Fibroblast of lung (primary cell): Measurements from ENCODE around the gene USP44. TPM values are rescaled to one million over a fixed set of nuclear protein-coding genes. Genes with fewer than 3 reads are reported as not detected.

ENCODE experiments used
- DNase-seq, 2 donors: peaks; one replicate each; pipeline versions ENCODE4 v3.0.0 to v3.0.0-alpha.2; 2010; ENCODE audit warnings: low read depth in 2 of 2
- H2AFZ ChIP-seq: 2 replicates; pipeline ENCODE4 v1.5.1; 2012; ENCODE audit warnings: low read length, control low read depth, inconsistent platforms
- H3K27ac ChIP-seq: 2 replicates; pipeline ENCODE4 v1.5.1; 2011; ENCODE audit warnings: low read length, control low read depth; ENCODE audit not compliant: insufficient read depth
- H3K27me3 ChIP-seq: 2 replicates; pipeline ENCODE4 v1.5.1; 2011; ENCODE audit warnings: mild to moderate bottlenecking, low read length; ENCODE audit not compliant: control insufficient read depth, insufficient read depth
- H3K36me3 ChIP-seq: 2 replicates; pipeline ENCODE4 v1.5.1; 2011; ENCODE audit warnings: low read length; ENCODE audit not compliant: control insufficient read depth, insufficient read depth
- H3K4me1 ChIP-seq: 2 replicates; pipeline ENCODE4 v1.5.1; 2011; ENCODE audit warnings: low read length; ENCODE audit not compliant: control insufficient read depth, insufficient read depth; ENCODE audit errors: extremely low read depth
- H3K4me2 ChIP-seq: 2 replicates; pipeline ENCODE4 v1.5.1; 2011; ENCODE audit warnings: low read length, control low read depth; ENCODE audit not compliant: insufficient read depth; ENCODE audit errors: extremely low read depth
- H3K4me3 ChIP-seq, 4 experiments: fragments of 200-600 bp in 1 of 4; sonication (generic) in 1 of 4; replicated peaks in 1 of 4; 2 replicates each; pipeline ENCODE4 v1.5.1; 2011 to 2016; ENCODE audit warnings: low read length in 4 of 4, low read depth in 3 of 4, mild to moderate bottlenecking in 3 of 4, control low read depth in 2 of 4, inconsistent platforms in 1 of 4, mixed read lengths in 1 of 4; ENCODE audit not compliant: insufficient read depth in 1 of 4; ENCODE audit errors: control extremely low read depth in 1 of 4
- H3K79me2 ChIP-seq: 2 replicates; pipeline ENCODE4 v1.5.1; 2012; ENCODE audit warnings: mild to moderate bottlenecking, low read length, inconsistent platforms; ENCODE audit not compliant: control insufficient read depth, insufficient read depth
- H3K9ac ChIP-seq: 2 replicates; pipeline ENCODE4 v1.5.1; 2011; ENCODE audit warnings: mild to moderate bottlenecking, low read length, control low read depth; ENCODE audit not compliant: insufficient read depth
- H3K9me3 ChIP-seq: 2 replicates; pipeline ENCODE4 v1.5.1; 2012; ENCODE audit warnings: low read depth, low read length; ENCODE audit not compliant: control insufficient read depth, insufficient read depth
- H4K20me1 ChIP-seq: 2 replicates; pipeline ENCODE4 v1.5.1; 2011; ENCODE audit warnings: low read length; ENCODE audit not compliant: control insufficient read depth, insufficient read depth; ENCODE audit errors: extremely low read depth
- CTCF ChIP-seq, 2 donors: IDR thresholded peaks in 1 of 2; conservative IDR thresholded peaks in 1 of 2; 1 replicate in 1 of 2; 2 replicates in 1 of 2; pipeline ENCODE4 v1.5.1; 2011 to 2012; ENCODE audit warnings: low read length in 2 of 2, control low read depth in 1 of 2, inconsistent platforms in 1 of 2, low read depth in 1 of 2, mild to moderate bottlenecking in 1 of 2
- EZH2 ChIP-seq: IDR thresholded peaks from 2 replicates; pipeline ENCODE4 v1.5.1; 2012; ENCODE audit warnings: low read length, control low read depth, mild to moderate bottlenecking; ENCODE audit errors: missing control alignments
- polyA plus RNA-seq, 2 donors: library from polyadenylated mRNA; depleted of rRNA in 1 of 2; stranded (reverse) in 1 of 2; unstranded in 1 of 2; fragments of >200 nt; gene quantifications; 2 replicates each; pipeline ENCODE4 v1.2.1, GENCODE V29; 2011 to 2012; ENCODE audit warnings: missing spikeins in 1 of 2
- total RNA-seq: library from RNA; depleted of rRNA; stranded (reverse); fragments of >200 nt; gene quantifications from 2 replicates; pipeline ENCODE4 v1.2.1, GENCODE V29; 2014

Gene USP44
- total and polyA plus RNA-seq, 2 donors (not counting 1 experiment from before 2014, with no cell fraction given): 7.0 to 27.4 TPM

GRCh38 chr12:95541436-95541835 is 9.8 kb downstream of the USP44 start:
- Histone ChIP-seq H3K36me3 (no peaks in the 10 kb centered on the region), H3K4me2 (no peak overlapping the region), H3K9ac (no peak overlapping the region), H4K20me1 (no peaks in the 10 kb centered on the region), H3K27me3 (no peaks in the 10 kb centered on the region), H3K27ac (no peak overlapping the region), H3K9me3 (no peaks in the 10 kb centered on the region), H3K4me1 (peaks cover 3% of the 10 kb centered on the region), H3K4me3 (no peak overlapping the region), H3K79me2 (peaks cover 6% of the 10 kb centered on the region), H2AFZ (no peak overlapping the region)
- TF ChIP-seq CTCF (conservative IDR thresholded peaks at IDR 0.05 in 1 of 2, IDR thresholded peaks at IDR 0.05 in 1 of 2; ENCODE audit: low read depth in 1 of 2, low read length in 2 of 2) (no peak), EZH2 (no peak)
- DNase-seq: no peak

GRCh38 chr12:95538656-95539055 is 12.6 kb downstream of the USP44 start:
- no peak overlapping the region for H2AFZ ChIP-seq
- no peaks in the 10 kb centered on the region for H3K36me3 ChIP-seq
- H3K9ac ChIP-seq: no peak overlapping the region
- peaks cover 3% of the 10 kb centered on the region for H3K4me1 ChIP-seq
- H3K4me3 ChIP-seq: no peak overlapping the region
- no peaks in the 10 kb centered on the region for H3K27me3 ChIP-seq
- H3K9me3 ChIP-seq: no peaks in the 10 kb centered on the region
- H3K79me2 ChIP-seq: no peaks in the 10 kb centered on the region
- no peak overlapping the region for H3K4me2 ChIP-seq
- TF ChIP-seq EZH2: no peak
- TF ChIP-seq CTCF (conservative IDR thresholded peaks at IDR 0.05 in 1 of 2, IDR thresholded peaks at IDR 0.05 in 1 of 2; ENCODE audit: low read depth in 1 of 2, low read length in 2 of 2): no peak
- no peak for DNase-seq
- no peak overlapping the region for H3K27ac ChIP-seq
- H4K20me1 ChIP-seq: no peaks in the 10 kb centered on the region

GRCh38 chr12:95538006-95538405 is 13.3 kb downstream of the USP44 start:
- no peaks in the 10 kb centered on the region for H3K9me3 ChIP-seq
- no peak overlapping the region for H3K4me2 ChIP-seq
- H3K27ac ChIP-seq: no peak overlapping the region
- H3K36me3 ChIP-seq: no peaks in the 10 kb centered on the region
- H3K9ac ChIP-seq: no peak overlapping the region
- H3K27me3 ChIP-seq: no peaks in the 10 kb centered on the region
- no peaks in the 10 kb centered on the region for H3K79me2 ChIP-seq
- H3K4me1 ChIP-seq: peaks cover 3% of the 10 kb centered on the region
- H4K20me1 ChIP-seq: no peaks in the 10 kb centered on the region
- TF ChIP-seq CTCF (conservative IDR thresholded peaks at IDR 0.05 in 1 of 2, IDR thresholded peaks at IDR 0.05 in 1 of 2; ENCODE audit: low read depth in 1 of 2, low read length in 2 of 2) (no peak), EZH2 (no peak)
- H2AFZ ChIP-seq: no peak overlapping the region
- DNase-seq: no peak
- H3K4me3 ChIP-seq: no peak overlapping the region
